ENCODE data around the gene ITGA2B. TPM values are rescaled to one million over a fixed set of nuclear protein-coding genes. Genes with fewer than 3 reads are reported as not detected.

The ITGA2B gene
- total and polyA plus RNA-seq, 2 of the 8 experiments (the other 6 are each of a cell fraction or from before 2014, with no cell fraction given): 6.9 to 12.3 TPM

DNA sequence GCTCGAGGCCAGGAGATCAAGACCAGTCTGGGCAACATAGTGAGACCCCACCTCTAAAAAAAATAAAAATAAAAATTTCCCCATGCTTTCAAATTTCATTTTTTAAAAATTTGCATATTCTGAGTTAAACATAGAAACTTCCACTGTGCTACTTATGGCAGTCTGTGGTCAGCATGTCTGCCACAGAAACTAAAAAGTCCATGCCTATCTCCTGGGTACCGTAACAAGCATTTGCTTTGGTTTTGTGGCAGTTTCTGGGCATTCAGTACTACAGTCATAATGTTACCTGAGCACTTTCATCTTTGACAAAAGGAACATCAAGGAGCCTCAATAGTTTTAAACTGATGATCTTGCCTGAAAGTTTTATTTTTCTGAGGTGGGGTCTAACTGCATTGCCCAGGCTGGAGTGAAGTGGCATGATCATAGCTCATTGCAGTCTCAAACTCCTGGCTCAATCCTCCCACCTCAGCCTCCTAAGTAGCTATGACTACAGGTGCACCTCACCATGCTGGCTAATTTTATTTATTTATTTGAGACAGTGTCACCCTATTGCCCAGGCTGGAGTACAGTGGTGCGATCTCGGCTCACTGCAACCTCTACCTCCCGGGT is 13.2 kb upstream of the ITGA2B start:
- no peak overlapping the region for H2BK20ac ChIP-seq (ENCODE audit: low read length)
- no peak overlapping the region for H2AK5ac ChIP-seq (ENCODE audit: low read depth, low read length)
- H3K18ac ChIP-seq (ENCODE audit: extremely low read depth, low read length): no peak overlapping the region
- H2BK120ac ChIP-seq (replicated peaks; ENCODE audit: low read depth, low read length): no peak overlapping the region
- peaks cover 0 to 2% of the 10 kb centered on the region in 2 experiments for H4K20me1 ChIP-seq (replicated peaks in 1 of 2; ENCODE audit: control insufficient read depth in 1 of 2, insufficient read depth in 2 of 2, low read length in 2 of 2)
- DNase-seq (ENCODE audit: low read depth in 1 of 2, low spot score in 2 of 2) (no peak), FAIRE-seq (no peak)
- no peak overlapping the region for H3K23ac ChIP-seq (ENCODE audit: insufficient read length)
- no peaks in the 10 kb centered on the region for H3K79me2 ChIP-seq (ENCODE audit: control insufficient read depth in 1 of 2, insufficient read depth in 2 of 2, low read length in 2 of 2)
- H4K91ac ChIP-seq (replicated peaks; ENCODE audit: insufficient read length, low read length): no peak overlapping the region
- H2BK15ac ChIP-seq (ENCODE audit: low read length): no peak overlapping the region
- H3K9ac ChIP-seq (replicated peaks in 1 of 4; ENCODE audit: extremely low read depth in 1 of 4, low read depth in 3 of 4, low read length in 3 of 4): no peak overlapping the region
- no peak overlapping the region for H4K8ac ChIP-seq (ENCODE audit: extremely low read depth, insufficient read depth, low read length)
- H3K79me1 ChIP-seq (ENCODE audit: low read depth, low read length): no peaks in the 10 kb centered on the region
- 94% methylated on average over 5 of the region's 5 CpGs; no CpG with 5 or more reads in 1 of the 2 experiments for WGBS, 2 experiments (ENCODE audit: extremely low coverage in 1 of 2, insufficient coverage in 1 of 2, insufficient read length in 1 of 2, insufficient replicate concordance in 2 of 2, low coverage in 1 of 2, low lambda C conversion rate in 2 of 2, missing lambda C conversion rate in 1 of 2)
- H2AFZ ChIP-seq (ENCODE audit: low read length): no peak overlapping the region
- no peak overlapping the region for H4K5ac ChIP-seq (ENCODE audit: insufficient read length, low read depth, low read length)
- H3K4me3 ChIP-seq (ENCODE audit: extremely low read depth in 1 of 4, insufficient read depth in 2 of 4, low read depth in 3 of 4, low read length in 4 of 4): no peak overlapping the region
- no peak overlapping the region for H3K27ac ChIP-seq (ENCODE audit: low read depth, low read length)
- ChIA-PET CTCF (ENCODE audit: partially characterized antibody) (interaction anchor here (1.0 to 4.4 kb wide), 6 partner anchors 11 to 131 kb away, joined by 3 to 29 read pairs (median 4); no protein-coding TSS in a partner anchor), POLR2A (ENCODE audit: partially characterized antibody) (interaction anchor here (1.2 kb wide), 1 partner anchor 17 kb away, joined by 3 read pairs; no protein-coding TSS in a partner anchor)
- no peak overlapping the region for H2BK5ac ChIP-seq (ENCODE audit: low read depth, low read length)
- H3K14ac ChIP-seq (ENCODE audit: insufficient read length): no peak overlapping the region
- no peak overlapping the region for H2BK12ac ChIP-seq (ENCODE audit: low read depth, low read length)
- no peaks in the 10 kb centered on the region for H3K23me2 ChIP-seq (ENCODE audit: low read depth, low read length)
- H3K4ac ChIP-seq (replicated peaks; ENCODE audit: insufficient read length, low read depth, low read length): no peak overlapping the region
- H3K36me3 ChIP-seq (ENCODE audit: control insufficient read depth in 2 of 4, insufficient read depth in 4 of 4, low read length in 3 of 4): peaks cover 21 to 41% (median 31%) of the 10 kb centered on the region in 4 experiments; a peak in 7 of 8 replicates
- H3K4me2 ChIP-seq (ENCODE audit: insufficient read depth in 1 of 2, low read depth in 2 of 2, low read length in 2 of 2): no peak overlapping the region
- H3K56ac ChIP-seq (replicated peaks; ENCODE audit: insufficient read length, low read depth, low read length): no peak overlapping the region
- no peaks in the 10 kb centered on the region for H3K27me3 ChIP-seq (replicated peaks in 1 of 4; ENCODE audit: control insufficient read depth in 3 of 4, extremely low read depth in 1 of 4, insufficient read depth in 3 of 4, low read length in 3 of 4)
- H3K4me1 ChIP-seq (replicated peaks in 1 of 4; ENCODE audit: control insufficient read depth in 3 of 4, insufficient read depth in 4 of 4, low read length in 3 of 4): no peaks in the 10 kb centered on the region
- no peaks in the 10 kb centered on the region for H3K9me3 ChIP-seq (ENCODE audit: insufficient read depth in 2 of 2, low read depth in 1 of 2, low read length in 1 of 2)
- no peak for TF ChIP-seq CHD1 (IDR thresholded peaks at IDR 0.05; ENCODE audit: low read depth, low read length)
- no peak for TF ChIP-seq MAFK (IDR thresholded peaks at IDR 0.05; ENCODE audit: low read depth, low read length)
- no peak for TF ChIP-seq TAF7 (optimal IDR thresholded peaks at IDR 0.05; ENCODE audit: borderline replicate concordance, low read depth, low read length)
- TF ChIP-seq RBBP5 (IDR thresholded peaks at IDR 0.05; ENCODE audit: borderline replicate concordance, low read depth, low read length): no peak
- no peak for TF ChIP-seq GTF2F1 (IDR thresholded peaks at IDR 0.05; ENCODE audit: borderline replicate concordance, low read depth, low read length)
- TF ChIP-seq ZNF274 (IDR thresholded peaks at IDR 0.05; ENCODE audit: borderline replicate concordance, extremely low read depth, low read length): no peak
- no peak for TF ChIP-seq NANOG (IDR thresholded peaks at IDR 0.05; ENCODE audit: insufficient read depth, low read depth, low read length, poor library complexity, severe bottlenecking)
